GM12801 (cell line): ENCODE measurements around the gene CBR4.

ENCODE experiments used
- TF ChIP-seq, protein P1 (sequence below): IDR thresholded peaks from one replicate; pipeline ENCODE4 v1.5.1; 2011; ENCODE audit warnings: control low read depth; ENCODE audit not compliant: insufficient read length; ENCODE audit errors: extremely low read depth

The CBR4 gene

DNA sequence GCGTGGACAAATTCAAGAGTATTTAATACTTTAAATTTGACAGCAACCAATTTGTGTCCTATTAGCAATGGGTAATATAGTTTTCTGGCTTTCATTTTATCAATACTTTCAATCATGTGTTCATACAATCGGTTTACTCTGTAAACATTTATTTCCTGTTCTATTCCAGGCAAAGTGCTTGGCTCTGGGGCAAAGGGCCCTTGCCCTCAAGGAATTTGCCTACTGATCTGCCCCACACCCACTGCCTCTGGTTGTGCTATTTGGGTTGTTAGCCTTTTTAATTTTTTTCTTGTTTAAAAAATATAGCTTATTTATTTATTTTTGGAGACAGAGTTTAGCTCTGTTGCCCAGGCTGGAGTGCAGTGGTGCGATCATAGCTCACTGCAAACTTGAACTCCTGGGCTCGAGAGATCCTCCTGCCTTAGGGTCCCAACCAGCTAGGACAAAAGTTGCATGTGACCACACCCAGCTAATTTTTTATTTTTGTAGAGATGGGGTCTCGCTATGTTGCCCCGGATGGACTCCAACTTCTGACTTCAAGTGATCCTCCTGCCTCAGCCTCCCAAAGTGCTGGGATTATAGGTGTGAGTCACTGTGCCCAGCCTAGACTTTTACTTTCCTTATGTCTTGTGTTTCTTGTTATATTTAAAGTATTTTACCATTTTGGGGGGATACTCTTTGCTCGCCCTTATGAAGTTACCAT lies 30.7 kb upstream of the CBR4 start:
- TF ChIP-seq, protein P1, sequence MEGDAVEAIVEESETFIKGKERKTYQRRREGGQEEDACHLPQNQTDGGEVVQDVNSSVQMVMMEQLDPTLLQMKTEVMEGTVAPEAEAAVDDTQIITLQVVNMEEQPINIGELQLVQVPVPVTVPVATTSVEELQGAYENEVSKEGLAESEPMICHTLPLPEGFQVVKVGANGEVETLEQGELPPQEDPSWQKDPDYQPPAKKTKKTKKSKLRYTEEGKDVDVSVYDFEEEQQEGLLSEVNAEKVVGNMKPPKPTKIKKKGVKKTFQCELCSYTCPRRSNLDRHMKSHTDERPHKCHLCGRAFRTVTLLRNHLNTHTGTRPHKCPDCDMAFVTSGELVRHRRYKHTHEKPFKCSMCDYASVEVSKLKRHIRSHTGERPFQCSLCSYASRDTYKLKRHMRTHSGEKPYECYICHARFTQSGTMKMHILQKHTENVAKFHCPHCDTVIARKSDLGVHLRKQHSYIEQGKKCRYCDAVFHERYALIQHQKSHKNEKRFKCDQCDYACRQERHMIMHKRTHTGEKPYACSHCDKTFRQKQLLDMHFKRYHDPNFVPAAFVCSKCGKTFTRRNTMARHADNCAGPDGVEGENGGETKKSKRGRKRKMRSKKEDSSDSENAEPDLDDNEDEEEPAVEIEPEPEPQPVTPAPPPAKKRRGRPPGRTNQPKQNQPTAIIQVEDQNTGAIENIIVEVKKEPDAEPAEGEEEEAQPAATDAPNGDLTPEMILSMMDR = no peak

DNA sequence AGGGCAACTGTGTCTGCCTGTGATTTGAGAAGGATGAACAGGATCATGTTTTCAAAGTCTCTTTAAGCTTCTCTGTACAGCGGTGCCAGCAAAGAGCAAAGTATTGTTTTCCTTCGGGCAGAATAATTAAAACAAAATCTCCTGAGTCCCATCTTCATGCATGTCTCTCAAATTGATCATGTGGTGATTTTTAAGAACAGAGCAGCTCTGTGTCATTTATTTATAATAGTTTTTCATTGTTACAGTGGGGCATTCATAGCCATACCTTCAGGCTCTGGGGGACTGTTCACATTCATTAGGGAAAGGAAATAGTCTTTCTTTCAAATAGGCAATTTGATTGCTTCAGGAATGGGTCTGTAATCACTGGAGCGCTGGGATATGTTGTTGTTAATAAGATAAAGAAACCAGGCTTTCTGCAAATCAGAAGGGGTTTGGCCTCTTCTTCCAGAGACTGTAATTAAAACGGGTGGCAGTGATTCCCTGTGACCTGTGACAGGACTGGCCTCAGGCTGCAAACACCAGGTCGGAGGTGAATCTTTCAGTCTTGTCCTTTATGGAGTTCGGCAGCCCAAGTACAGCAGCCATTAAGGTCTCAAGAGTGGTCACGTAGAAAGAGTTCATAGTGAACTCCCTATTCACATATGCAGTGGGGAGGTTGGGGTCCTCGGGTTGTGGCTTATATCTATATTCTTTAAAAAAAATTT lies 29.3 kb upstream of the CBR4 start:
- TF ChIP-seq, protein P1 = no peak

DNA sequence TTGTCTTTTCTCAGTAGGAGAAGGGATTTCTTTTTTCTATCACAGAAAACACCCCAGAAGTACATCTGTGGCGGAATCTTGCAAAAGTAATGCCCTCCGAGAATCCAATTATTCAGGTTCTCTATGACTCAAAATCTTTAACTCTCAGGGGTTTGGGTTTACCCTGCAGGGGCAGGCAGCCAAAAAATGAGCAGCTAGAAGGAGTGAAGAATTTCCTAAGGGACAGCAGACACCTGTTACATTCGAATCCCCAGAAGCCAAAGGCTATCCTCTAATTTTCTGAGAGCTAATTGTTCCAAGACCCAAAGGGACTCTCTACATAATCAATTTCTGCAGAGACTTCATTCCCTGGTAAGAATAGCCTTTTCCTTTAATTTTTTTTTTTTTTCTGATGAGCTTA lies 27.5 kb upstream of the CBR4 start:
- TF ChIP-seq, protein P1 = no peak

DNA sequence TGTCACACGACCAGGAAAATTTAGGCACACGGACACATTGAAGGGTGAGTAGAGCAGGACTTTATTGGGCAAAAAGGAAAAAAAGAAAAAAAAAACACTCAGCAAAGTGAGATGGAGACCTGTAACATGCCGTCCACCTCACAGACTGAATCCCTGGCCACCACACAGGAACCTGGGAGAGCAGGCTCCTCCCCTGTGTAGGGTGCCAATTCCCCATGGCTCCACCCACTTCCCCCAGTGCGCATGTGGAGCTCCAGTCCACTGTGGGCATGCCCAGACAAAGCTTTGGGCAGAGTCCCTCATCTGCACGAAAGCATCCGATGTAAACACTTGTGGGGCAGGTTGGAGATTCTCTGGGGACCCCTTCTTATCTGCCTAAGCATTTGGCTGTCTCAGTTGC lies 23.6 kb upstream of the CBR4 start:
- TF ChIP-seq, protein P1 = no peak

DNA sequence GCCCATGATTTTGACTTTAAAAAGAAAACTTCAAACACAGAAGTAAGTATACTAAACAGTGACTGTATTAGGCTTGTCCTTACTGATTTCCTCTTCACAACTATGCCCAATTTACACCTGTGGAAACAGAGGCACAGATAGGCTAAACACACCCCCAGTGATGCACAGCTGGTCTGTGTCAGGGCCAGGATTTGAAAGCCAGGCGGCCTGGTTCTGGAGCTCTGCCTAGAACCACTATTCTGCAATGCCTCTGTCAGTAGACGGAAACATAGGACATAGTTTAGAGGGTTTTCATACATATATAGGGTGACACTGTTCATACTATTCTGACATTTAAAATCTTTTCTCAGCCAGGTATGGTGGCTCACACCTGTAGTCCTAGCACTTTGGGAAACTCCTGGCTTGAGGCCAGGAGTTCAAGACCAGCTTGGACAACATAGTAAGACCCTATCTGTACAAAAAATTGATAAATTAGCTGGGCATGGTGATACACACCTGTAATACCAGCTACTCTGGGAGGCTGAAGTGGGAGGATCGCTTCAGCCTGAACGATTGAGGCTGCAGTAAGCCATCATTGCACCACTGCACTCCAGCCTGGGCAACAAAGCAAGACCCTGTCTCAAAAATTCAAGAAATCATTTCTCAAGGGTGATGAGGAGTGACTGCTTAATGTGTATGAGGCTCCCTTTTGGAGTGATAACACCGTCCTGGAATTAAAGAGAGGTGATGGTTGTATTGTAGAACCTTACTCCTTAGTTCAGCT lies 23.0 kb upstream of the CBR4 start:
- TF ChIP-seq, protein P1 = no peak

DNA sequence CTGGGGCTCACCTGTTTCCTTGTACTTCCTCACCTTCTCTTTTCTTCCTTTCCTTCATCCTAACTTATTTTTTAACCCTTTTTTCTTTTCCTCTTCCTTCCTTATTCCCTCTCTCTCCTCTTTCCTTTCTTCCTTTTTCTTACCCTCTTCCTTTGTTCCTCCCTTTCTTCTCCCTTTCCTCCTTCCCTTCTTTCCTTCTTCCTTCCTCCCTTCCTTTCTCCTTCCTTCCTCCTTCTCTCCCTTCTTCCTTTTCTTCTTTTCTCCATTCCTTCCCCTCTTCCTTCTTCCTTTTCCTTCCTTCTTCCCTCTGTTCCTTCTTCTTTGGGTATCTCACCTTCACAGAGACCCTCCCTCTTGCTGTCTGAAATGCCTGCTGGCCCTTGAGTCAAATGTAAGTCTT lies 22.1 kb upstream of the CBR4 start:
- TF ChIP-seq, protein P1 = no peak

DNA sequence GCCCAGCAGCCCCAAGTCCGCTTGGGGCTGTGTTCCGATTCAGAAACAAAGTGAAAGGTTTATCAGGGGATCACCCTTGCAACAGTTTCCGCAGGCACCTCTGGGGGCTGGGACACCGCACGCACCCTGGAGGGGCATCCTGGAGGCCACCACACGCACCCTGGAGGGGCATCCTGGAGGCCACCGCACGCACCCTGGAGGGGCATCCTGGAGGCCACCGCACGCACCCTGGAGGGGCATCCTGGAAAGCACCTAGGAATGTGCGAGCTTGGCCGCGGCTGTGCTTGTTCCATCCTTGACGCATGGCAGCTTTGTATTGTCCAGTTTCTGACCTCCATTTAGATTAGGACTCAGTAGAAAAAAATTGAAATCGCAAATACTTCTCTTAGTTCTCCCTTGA lies 21.3 kb upstream of the CBR4 start:
- TF ChIP-seq, protein P1 = no peak
